ENCODE data around the gene GFRA1. TPM values are rescaled to one million over a fixed set of nuclear protein-coding genes. Genes with fewer than 3 reads are reported as not detected.
A peak's percentile ranks its signal among the peaks of the same experiment; 100 is the strongest.

The GFRA1 gene
- total and polyA plus RNA-seq, 2 donors (not counting 1 experiment from before 2014, with no cell fraction given), result 6.3 to 29.6 TPM

- no peak overlapping the region for H2AFZ ChIP-seq (ENCODE audit: low read length)
- H3K4me1 ChIP-seq (ENCODE audit: control insufficient read depth, extremely low read depth, insufficient read depth, low read length), result no peaks in the 10 kb centered on the region
- no peak overlapping the region for H3K4me3 ChIP-seq (replicated peaks in 1 of 4; ENCODE audit: control extremely low read depth in 1 of 4, insufficient read depth in 1 of 4, low read depth in 3 of 4, low read length in 4 of 4)
- no peak for TF ChIP-seq CTCF (conservative IDR thresholded peaks at IDR 0.05 in 1 of 2, IDR thresholded peaks at IDR 0.05 in 1 of 2; ENCODE audit: low read depth in 1 of 2, low read length in 2 of 2)
- no peak for TF ChIP-seq EZH2 (IDR thresholded peaks at IDR 0.05; ENCODE audit: low read length, missing control alignments)
- no peaks in the 10 kb centered on the region for H3K9me3 ChIP-seq (ENCODE audit: control insufficient read depth, insufficient read depth, low read depth, low read length)
- H4K20me1 ChIP-seq (ENCODE audit: control insufficient read depth, extremely low read depth, insufficient read depth, low read length), result no peaks in the 10 kb centered on the region
- peak; percentile 50 to 81 for DNase-seq (ENCODE audit: low read depth in 2 of 2)
- H3K27ac ChIP-seq (ENCODE audit: insufficient read depth, low read length), result no peak overlapping the region
- no peak overlapping the region for H3K4me2 ChIP-seq (ENCODE audit: extremely low read depth, insufficient read depth, low read length)
- H3K36me3 ChIP-seq (ENCODE audit: control insufficient read depth, insufficient read depth, low read length), result no peaks in the 10 kb centered on the region
- no peak overlapping the region for H3K9ac ChIP-seq (ENCODE audit: insufficient read depth, low read length)
- no peaks in the 10 kb centered on the region for H3K27me3 ChIP-seq (ENCODE audit: control insufficient read depth, insufficient read depth, low read length)
- no peaks in the 10 kb centered on the region for H3K79me2 ChIP-seq (ENCODE audit: control insufficient read depth, insufficient read depth, low read length)
Observed at GRCh38 chr10:116254422-116255155, 18.4 kb downstream of the GFRA1 start.

GRCh38 chr10:116253716-116254115 is 19.3 kb downstream of the GFRA1 start:
- no peak overlapping the region for H3K9ac ChIP-seq (ENCODE audit: insufficient read depth, low read length)
- no peak overlapping the region for H2AFZ ChIP-seq (ENCODE audit: low read length)
- H3K27me3 ChIP-seq (ENCODE audit: control insufficient read depth, insufficient read depth, low read length), result no peaks in the 10 kb centered on the region
- no peaks in the 10 kb centered on the region for H3K9me3 ChIP-seq (ENCODE audit: control insufficient read depth, insufficient read depth, low read depth, low read length)
- no peaks in the 10 kb centered on the region for H3K4me1 ChIP-seq (ENCODE audit: control insufficient read depth, extremely low read depth, insufficient read depth, low read length)
- DNase-seq (ENCODE audit: low read depth in 2 of 2), result no peak
- H3K4me2 ChIP-seq (ENCODE audit: extremely low read depth, insufficient read depth, low read length), result no peak overlapping the region
- H3K27ac ChIP-seq (ENCODE audit: insufficient read depth, low read length), result no peak overlapping the region
- H3K79me2 ChIP-seq (ENCODE audit: control insufficient read depth, insufficient read depth, low read length), result no peaks in the 10 kb centered on the region
- no peaks in the 10 kb centered on the region for H3K36me3 ChIP-seq (ENCODE audit: control insufficient read depth, insufficient read depth, low read length)
- no peaks in the 10 kb centered on the region for H4K20me1 ChIP-seq (ENCODE audit: control insufficient read depth, extremely low read depth, insufficient read depth, low read length)
- H3K4me3 ChIP-seq (replicated peaks in 1 of 4; ENCODE audit: control extremely low read depth in 1 of 4, insufficient read depth in 1 of 4, low read depth in 3 of 4, low read length in 4 of 4), result no peak overlapping the region
- TF ChIP-seq EZH2 (IDR thresholded peaks at IDR 0.05; ENCODE audit: low read length, missing control alignments), result no peak
- TF ChIP-seq CTCF (conservative IDR thresholded peaks at IDR 0.05 in 1 of 2, IDR thresholded peaks at IDR 0.05 in 1 of 2; ENCODE audit: low read depth in 1 of 2, low read length in 2 of 2), result no peak

- Histone ChIP-seq H3K4me3 (replicated peaks in 1 of 4; ENCODE audit: control extremely low read depth in 1 of 4, insufficient read depth in 1 of 4, low read depth in 3 of 4, low read length in 4 of 4) (no peak overlapping the region), H4K20me1 (ENCODE audit: control insufficient read depth, extremely low read depth, insufficient read depth, low read length) (no peaks in the 10 kb centered on the region), H3K36me3 (ENCODE audit: control insufficient read depth, insufficient read depth, low read length) (no peaks in the 10 kb centered on the region), H3K27me3 (ENCODE audit: control insufficient read depth, insufficient read depth, low read length) (no peaks in the 10 kb centered on the region), H3K4me2 (ENCODE audit: extremely low read depth, insufficient read depth, low read length) (no peak overlapping the region), H3K9ac (ENCODE audit: insufficient read depth, low read length) (no peak overlapping the region), H3K4me1 (ENCODE audit: control insufficient read depth, extremely low read depth, insufficient read depth, low read length) (no peaks in the 10 kb centered on the region), H3K79me2 (ENCODE audit: control insufficient read depth, insufficient read depth, low read length) (no peaks in the 10 kb centered on the region), H3K27ac (ENCODE audit: insufficient read depth, low read length) (no peak overlapping the region), H3K9me3 (ENCODE audit: control insufficient read depth, insufficient read depth, low read depth, low read length) (no peaks in the 10 kb centered on the region), H2AFZ (ENCODE audit: low read length) (no peak overlapping the region)
- no peak for TF ChIP-seq CTCF (conservative IDR thresholded peaks at IDR 0.05 in 1 of 2, IDR thresholded peaks at IDR 0.05 in 1 of 2; ENCODE audit: low read depth in 1 of 2, low read length in 2 of 2)
- no peak for TF ChIP-seq EZH2 (IDR thresholded peaks at IDR 0.05; ENCODE audit: low read length, missing control alignments)
- no peak for DNase-seq (ENCODE audit: low read depth in 2 of 2)
Observed at GRCh38 chr10:116251602-116252395, 21.2 kb downstream of the GFRA1 start.
